HCT116 (cell line): ENCODE data around the gene CCDC148. TPM values are rescaled to one million over a fixed set of nuclear protein-coding genes. Genes with fewer than 3 reads are reported as not detected.

Experiments used
- ATAC-seq: fragments of 200-7000 bp; cut with Tn5 transposase; 2 replicates; pipeline ENCODE4 v1.9.1; 2020; ENCODE audit warnings: mild to moderate bottlenecking, moderate library complexity
- BruUV-seq: library from RNA; stranded (reverse); fragments of 400-500 nt; replicated peaks from 2 replicates; lab custom pipeline; 2021; lab: Mats Ljungman, UMichigan
- CTCF ChIA-PET: fragments of 300-600 bp; sonication (Branson Sonifier 250); formaldehyde crosslinking; loops from one replicate; lab custom pipeline; 2021; ENCODE audit warnings: antibody characterized with exemption; lab: Charles Lee
- POLR2A ChIA-PET: fragments of 300-600, 350-600 bp; sonication (Branson Sonifier 250); formaldehyde crosslinking; loops from one replicate; lab custom pipeline; 2021; ENCODE audit warnings: antibody characterized with exemption; lab: Charles Lee
- RAD21 ChIA-PET, 2 experiments: fragments of 300-600 bp; sonication (Branson Sonifier 250); formaldehyde crosslinking; loops; one replicate each; lab custom pipeline; 2023; ENCODE audit warnings: low total read pairs in 2 of 2; ENCODE audit not compliant: uncharacterized antibody in 2 of 2, unreplicated experiment in 2 of 2, low non-redundant PET in 1 of 2; lab: Charles Lee
- DNase-seq: peaks from one replicate; pipeline ENCODE4 v3.0.0-alpha.2; 2010; ENCODE audit warnings: low read depth, low spot score
- H2AFZ ChIP-seq: fragments of 200-600 bp; shearing (Covaris generic), sonication (generic); 2 replicates; pipeline ENCODE4 v1.6.1; 2017; ENCODE audit warnings: low read depth, mixed run types, mixed read lengths, antibody characterized with exemption, low read length; ENCODE audit not compliant: poor library complexity, severe bottlenecking
- H3K27ac ChIP-seq: 2 replicates; pipeline ENCODE4 v1.5.1; 2012; ENCODE audit warnings: low read depth, low read length
- H3K27me3 ChIP-seq: fragments of 200-600 bp; sonication (generic); 2 replicates; pipeline ENCODE4 v1.6.1; 2016; ENCODE audit warnings: mixed run types, low read length, mixed read lengths; ENCODE audit not compliant: insufficient read depth
- H3K36me3 ChIP-seq, 2 experiments: fragments of 200-500 bp in 1 of 2; fragments of 200-600 bp in 1 of 2; sonication (Bioruptor generic) in 1 of 2; sonication (generic) in 1 of 2; 2 replicates each; pipeline versions ENCODE4 v1.5.1 to v1.6.1; 2014 to 2016; ENCODE audit warnings: low read length in 2 of 2, inconsistent platforms in 1 of 2, mixed read lengths in 1 of 2, mixed run types in 1 of 2; ENCODE audit not compliant: insufficient read depth in 2 of 2, control insufficient read depth in 1 of 2
- H3K4me1 ChIP-seq, 2 experiments: fragments of 200-600 bp in 1 of 2; sonication (generic) in 1 of 2; 2 replicates each; pipeline versions ENCODE4 v1.5.1 to v1.6.1; 2012 to 2017; ENCODE audit warnings: low read length in 2 of 2, inconsistent platforms in 1 of 2, mild to moderate bottlenecking in 1 of 2, mixed read lengths in 1 of 2, mixed run types in 1 of 2, moderate library complexity in 1 of 2; ENCODE audit not compliant: insufficient read depth in 2 of 2, control insufficient read depth in 1 of 2
- H3K4me2 ChIP-seq: fragments of 200-600 bp; sonication (generic); 2 replicates; pipeline ENCODE4 v1.6.1; 2017; ENCODE audit warnings: mixed run types, low read length, mixed read lengths
- H3K4me3 ChIP-seq, 2 experiments: fragments of 200-600 bp in 1 of 2; sonication (generic) in 1 of 2; replicated peaks in 1 of 2; 2 replicates each; pipeline ENCODE4 v1.5.1; 2011 to 2016; ENCODE audit warnings: low read length in 2 of 2, control low read depth in 1 of 2, low read depth in 1 of 2, mild to moderate bottlenecking in 1 of 2, mixed read lengths in 1 of 2, mixed run types in 1 of 2
- H3K79me2 ChIP-seq: fragments of 200-600 bp; sonication (generic); 2 replicates; pipeline ENCODE4 v1.6.1; 2017; ENCODE audit warnings: mild to moderate bottlenecking, mixed run types, low read length, moderate library complexity, mixed read lengths; ENCODE audit not compliant: insufficient read depth
- H3K9ac ChIP-seq: fragments of 200-600 bp; sonication (generic); 2 replicates; pipeline ENCODE4 v1.6.1; 2016; ENCODE audit warnings: low read length, mixed read lengths
- H3K9me2 ChIP-seq: fragments of 200-600 bp; sonication (generic), shearing (Covaris generic); 2 replicates; pipeline ENCODE4 v1.6.1; 2017; ENCODE audit warnings: mixed run types, mild to moderate bottlenecking, moderate library complexity; ENCODE audit not compliant: insufficient read depth
- H3K9me3 ChIP-seq, 2 experiments: fragments of 200-500 bp in 1 of 2; fragments of 200-600 bp in 1 of 2; sonication (Bioruptor generic) in 1 of 2; sonication (generic) in 1 of 2; 2 replicates each; pipeline ENCODE4 v1.6.1; 2014 to 2017; ENCODE audit warnings: low read length in 2 of 2, mixed read lengths in 2 of 2, inconsistent platforms in 1 of 2, low read depth in 1 of 2, mild to moderate bottlenecking in 1 of 2, mixed run types in 1 of 2, moderate library complexity in 1 of 2; ENCODE audit not compliant: control insufficient read depth in 1 of 2, insufficient read depth in 1 of 2
- H4K20me1 ChIP-seq: fragments of 200-600 bp; sonication (generic), shearing (Covaris generic); 2 replicates; pipeline ENCODE4 v1.6.1; 2017; ENCODE audit warnings: mixed run types, mild to moderate bottlenecking, moderate library complexity; ENCODE audit not compliant: insufficient read depth
- CBX3 ChIP-seq: IDR thresholded peaks from 2 replicates; pipeline ENCODE4 v1.6.1; 2012; ENCODE audit warnings: low read depth
- CEBPB ChIP-seq: IDR thresholded peaks from 2 replicates; pipeline ENCODE4 v1.6.1; 2012; ENCODE audit warnings: low read depth
- EZH2 ChIP-seq: fragments of 200-600 bp; sonication (generic); IDR thresholded peaks from 2 replicates; pipeline ENCODE4 v1.6.1; 2017; ENCODE audit warnings: antibody characterized with exemption, mixed run types
- FOSL1 ChIP-seq: IDR thresholded peaks from 2 replicates; pipeline ENCODE4 v1.6.1; 2012; ENCODE audit warnings: low read depth
- POLR2A ChIP-seq: IDR thresholded peaks from 2 replicates; pipeline ENCODE4 v1.7.0; 2011; ENCODE audit warnings: borderline replicate concordance; ENCODE audit not compliant: insufficient read depth, insufficient read length; ENCODE audit errors: extremely low read depth
- POLR2AphosphoS5 ChIP-seq: IDR thresholded peaks from 2 replicates; pipeline ENCODE4 v1.6.1; 2011; ENCODE audit warnings: mild to moderate bottlenecking, low read depth, low read length, moderate library complexity
- SP1 ChIP-seq: IDR thresholded peaks from 2 replicates; pipeline ENCODE4 v1.6.1; 2012; ENCODE audit warnings: low read depth
- SRF ChIP-seq: IDR thresholded peaks from 2 replicates; pipeline ENCODE4 v1.6.1; 2012; ENCODE audit warnings: low read depth
- YY1 ChIP-seq: IDR thresholded peaks from 2 replicates; pipeline ENCODE4 v1.6.1; 2011; ENCODE audit warnings: low read length, low read depth, moderate library complexity, mild to moderate bottlenecking; ENCODE audit not compliant: insufficient replicate concordance; ENCODE audit errors: extremely low read depth
- intact Hi-C: fragments of 100-400 bp; cut with micrococcal nuclease; formaldehyde crosslinking; loops from 2 replicates; pipeline ENCODE4 v1.10.0; 2022
- total RNA-seq: library from RNA; stranded (reverse); gene quantifications from one replicate; pipeline ENCODE4 v1.2.1, GENCODE V29; 2021; ENCODE audit not compliant: unreplicated experiment
- TF ChIP-seq, protein P1 (sequence below), 3 experiments: fragments of 200-600 bp in 1 of 3; sonication (generic) in 1 of 3; IDR thresholded peaks in 2 of 3; conservative IDR thresholded peaks in 1 of 3; 2 replicates each; pipeline ENCODE4 v1.5.1; 2012 to 2017; ENCODE audit warnings: low read depth in 2 of 3, low read length in 2 of 3, antibody characterized with exemption in 1 of 3, borderline replicate concordance in 1 of 3, control low read depth in 1 of 3, mild to moderate bottlenecking in 1 of 3, mixed read lengths in 1 of 3, mixed run types in 1 of 3, moderate library complexity in 1 of 3; ENCODE audit not compliant: insufficient read depth in 1 of 3
- TF ChIP-seq, protein P2 (sequence below): IDR thresholded peaks from 2 replicates; pipeline ENCODE4 v1.6.1; 2012
- TF ChIP-seq, protein P3 (sequence below): IDR thresholded peaks from 2 replicates; pipeline ENCODE4 v1.6.1; 2012; ENCODE audit warnings: low read depth
- TF ChIP-seq, protein P4 (sequence below): IDR thresholded peaks from 2 replicates; pipeline ENCODE4 v1.6.1; 2011; ENCODE audit warnings: mild to moderate bottlenecking, low read length, moderate library complexity; ENCODE audit not compliant: insufficient replicate concordance; ENCODE audit errors: extremely low read depth

Gene CCDC148
- total RNA-seq, 1 experiment from 2014 or later, result 0.59 TPM

DNA sequence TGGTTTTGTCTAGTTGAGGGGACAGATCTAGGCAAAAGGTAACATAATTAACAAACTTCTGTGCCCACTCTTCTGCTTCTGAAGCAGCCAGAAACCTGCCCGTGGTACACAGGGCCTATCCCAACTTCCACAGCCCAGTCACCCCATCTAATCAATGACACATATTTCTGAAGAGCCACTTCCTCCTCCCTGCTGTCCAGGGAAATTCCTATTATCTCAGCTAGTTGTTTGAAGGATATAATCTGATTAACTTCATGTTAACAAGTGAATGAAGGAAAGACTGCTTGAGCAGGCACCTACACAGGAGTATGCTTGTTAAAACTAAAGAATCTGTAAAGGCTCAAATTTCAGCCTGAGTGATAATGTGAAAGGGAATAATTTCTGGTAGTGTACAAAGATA is 61.4 kb downstream of the CCDC148 start:
- ChIA-PET RAD21 (no interaction called here), CTCF (no interaction called here), POLR2A (no interaction called here)
- H3K9me2 ChIP-seq, result no peaks in the 10 kb centered on the region
- H3K4me2 ChIP-seq, result no peak overlapping the region
- no peaks in the 10 kb centered on the region for H3K36me3 ChIP-seq
- no peaks in the 10 kb centered on the region for H3K9me3 ChIP-seq
- H4K20me1 ChIP-seq, result no peaks in the 10 kb centered on the region
- peaks cover 0 to 8% of the 10 kb centered on the region in 2 experiments; a peak in 3 of 4 replicates for H3K4me1 ChIP-seq
- H3K9ac ChIP-seq, result no peak overlapping the region
- BruUV-seq, result no TSS peak
- H3K4me3 ChIP-seq, result no peak overlapping the region
- TF ChIP-seq POLR2AphosphoS5, result no peak
- TF ChIP-seq, protein P1, sequence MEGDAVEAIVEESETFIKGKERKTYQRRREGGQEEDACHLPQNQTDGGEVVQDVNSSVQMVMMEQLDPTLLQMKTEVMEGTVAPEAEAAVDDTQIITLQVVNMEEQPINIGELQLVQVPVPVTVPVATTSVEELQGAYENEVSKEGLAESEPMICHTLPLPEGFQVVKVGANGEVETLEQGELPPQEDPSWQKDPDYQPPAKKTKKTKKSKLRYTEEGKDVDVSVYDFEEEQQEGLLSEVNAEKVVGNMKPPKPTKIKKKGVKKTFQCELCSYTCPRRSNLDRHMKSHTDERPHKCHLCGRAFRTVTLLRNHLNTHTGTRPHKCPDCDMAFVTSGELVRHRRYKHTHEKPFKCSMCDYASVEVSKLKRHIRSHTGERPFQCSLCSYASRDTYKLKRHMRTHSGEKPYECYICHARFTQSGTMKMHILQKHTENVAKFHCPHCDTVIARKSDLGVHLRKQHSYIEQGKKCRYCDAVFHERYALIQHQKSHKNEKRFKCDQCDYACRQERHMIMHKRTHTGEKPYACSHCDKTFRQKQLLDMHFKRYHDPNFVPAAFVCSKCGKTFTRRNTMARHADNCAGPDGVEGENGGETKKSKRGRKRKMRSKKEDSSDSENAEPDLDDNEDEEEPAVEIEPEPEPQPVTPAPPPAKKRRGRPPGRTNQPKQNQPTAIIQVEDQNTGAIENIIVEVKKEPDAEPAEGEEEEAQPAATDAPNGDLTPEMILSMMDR (IDR thresholded peaks at IDR 0.05 in 2 of 3, conservative IDR thresholded peaks at IDR 0.05 in 1 of 3; ENCODE audit: borderline replicate concordance in 1 of 3, insufficient read depth in 1 of 3, low read depth in 2 of 3, low read length in 2 of 3), result no peak
- TF ChIP-seq EZH2, result no peak
- TF ChIP-seq, protein P2, sequence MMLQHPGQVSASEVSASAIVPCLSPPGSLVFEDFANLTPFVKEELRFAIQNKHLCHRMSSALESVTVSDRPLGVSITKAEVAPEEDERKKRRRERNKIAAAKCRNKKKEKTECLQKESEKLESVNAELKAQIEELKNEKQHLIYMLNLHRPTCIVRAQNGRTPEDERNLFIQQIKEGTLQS, result no peak
- no peak for TF ChIP-seq POLR2A
- no peak for TF ChIP-seq SRF
- TF ChIP-seq, protein P3, sequence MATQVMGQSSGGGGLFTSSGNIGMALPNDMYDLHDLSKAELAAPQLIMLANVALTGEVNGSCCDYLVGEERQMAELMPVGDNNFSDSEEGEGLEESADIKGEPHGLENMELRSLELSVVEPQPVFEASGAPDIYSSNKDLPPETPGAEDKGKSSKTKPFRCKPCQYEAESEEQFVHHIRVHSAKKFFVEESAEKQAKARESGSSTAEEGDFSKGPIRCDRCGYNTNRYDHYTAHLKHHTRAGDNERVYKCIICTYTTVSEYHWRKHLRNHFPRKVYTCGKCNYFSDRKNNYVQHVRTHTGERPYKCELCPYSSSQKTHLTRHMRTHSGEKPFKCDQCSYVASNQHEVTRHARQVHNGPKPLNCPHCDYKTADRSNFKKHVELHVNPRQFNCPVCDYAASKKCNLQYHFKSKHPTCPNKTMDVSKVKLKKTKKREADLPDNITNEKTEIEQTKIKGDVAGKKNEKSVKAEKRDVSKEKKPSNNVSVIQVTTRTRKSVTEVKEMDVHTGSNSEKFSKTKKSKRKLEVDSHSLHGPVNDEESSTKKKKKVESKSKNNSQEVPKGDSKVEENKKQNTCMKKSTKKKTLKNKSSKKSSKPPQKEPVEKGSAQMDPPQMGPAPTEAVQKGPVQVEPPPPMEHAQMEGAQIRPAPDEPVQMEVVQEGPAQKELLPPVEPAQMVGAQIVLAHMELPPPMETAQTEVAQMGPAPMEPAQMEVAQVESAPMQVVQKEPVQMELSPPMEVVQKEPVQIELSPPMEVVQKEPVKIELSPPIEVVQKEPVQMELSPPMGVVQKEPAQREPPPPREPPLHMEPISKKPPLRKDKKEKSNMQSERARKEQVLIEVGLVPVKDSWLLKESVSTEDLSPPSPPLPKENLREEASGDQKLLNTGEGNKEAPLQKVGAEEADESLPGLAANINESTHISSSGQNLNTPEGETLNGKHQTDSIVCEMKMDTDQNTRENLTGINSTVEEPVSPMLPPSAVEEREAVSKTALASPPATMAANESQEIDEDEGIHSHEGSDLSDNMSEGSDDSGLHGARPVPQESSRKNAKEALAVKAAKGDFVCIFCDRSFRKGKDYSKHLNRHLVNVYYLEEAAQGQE, result no peak
- no peak for TF ChIP-seq FOSL1
- TF ChIP-seq, protein P4, sequence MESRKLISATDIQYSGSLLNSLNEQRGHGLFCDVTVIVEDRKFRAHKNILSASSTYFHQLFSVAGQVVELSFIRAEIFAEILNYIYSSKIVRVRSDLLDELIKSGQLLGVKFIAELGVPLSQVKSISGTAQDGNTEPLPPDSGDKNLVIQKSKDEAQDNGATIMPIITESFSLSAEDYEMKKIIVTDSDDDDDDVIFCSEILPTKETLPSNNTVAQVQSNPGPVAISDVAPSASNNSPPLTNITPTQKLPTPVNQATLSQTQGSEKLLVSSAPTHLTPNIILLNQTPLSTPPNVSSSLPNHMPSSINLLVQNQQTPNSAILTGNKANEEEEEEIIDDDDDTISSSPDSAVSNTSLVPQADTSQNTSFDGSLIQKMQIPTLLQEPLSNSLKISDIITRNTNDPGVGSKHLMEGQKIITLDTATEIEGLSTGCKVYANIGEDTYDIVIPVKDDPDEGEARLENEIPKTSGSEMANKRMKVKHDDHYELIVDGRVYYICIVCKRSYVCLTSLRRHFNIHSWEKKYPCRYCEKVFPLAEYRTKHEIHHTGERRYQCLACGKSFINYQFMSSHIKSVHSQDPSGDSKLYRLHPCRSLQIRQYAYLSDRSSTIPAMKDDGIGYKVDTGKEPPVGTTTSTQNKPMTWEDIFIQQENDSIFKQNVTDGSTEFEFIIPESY, result no peak
- TF ChIP-seq YY1, result no peak
- no peak for TF ChIP-seq CBX3
- TF ChIP-seq CEBPB, result no peak
- no peak for TF ChIP-seq SP1
- DNase-seq, result no peak
- intact Hi-C loops, result no loop called here
- H3K27me3 ChIP-seq, result no peaks in the 10 kb centered on the region
- H3K27ac ChIP-seq, result no peak overlapping the region
- no peak for ATAC-seq
- H3K79me2 ChIP-seq, result no peaks in the 10 kb centered on the region
- no peak overlapping the region for H2AFZ ChIP-seq
